Motor neuron (in vitro differentiated cells): ENCODE data around the gene RBM4B. TPM values are rescaled to one million over a fixed set of nuclear protein-coding genes. Genes with fewer than 3 reads are reported as not detected.
"Not testable (repeated sequence)": the region's sequence is repeated elsewhere in the genome, so short reads cannot be mapped to it uniquely, and the experiment has no call there.

Source experiments
- ATAC-seq, 8 experiments: fragments of 200-7000 bp; cut with Tn5 transposase; replicated peaks in 6 of 8; 2 replicates each; pipeline ENCODE4 v1.8.0; 2021; ENCODE audit warnings: mild to moderate bottlenecking in 8 of 8, moderate library complexity in 8 of 8
- H3K27ac ChIP-seq, 2 donors: fragments of 250-450 bp; sonication (Bioruptor Pico); 2 replicates each; pipeline ENCODE4 v1.9.0; 2021; ENCODE audit warnings: antibody characterized with exemption in 2 of 2, mild to moderate bottlenecking in 2 of 2, moderate library complexity in 1 of 2
- H3K4me1 ChIP-seq, 2 donors: fragments of 250-450 bp; sonication (Bioruptor Pico); replicated peaks in 1 of 2; 2 replicates each; pipeline ENCODE4 v1.6.1; 2021; ENCODE audit warnings: antibody characterized with exemption in 2 of 2, mild to moderate bottlenecking in 2 of 2, moderate library complexity in 1 of 2
- H3K4me3 ChIP-seq, 5 donors: fragments of 250-450 bp; sonication (Bioruptor Pico); 2 replicates each; pipeline ENCODE4 v1.9.0; 2021; ENCODE audit warnings: antibody characterized with exemption in 5 of 5, mild to moderate bottlenecking in 5 of 5, moderate library complexity in 4 of 5
- WGBS, 10 experiments: fragments of 450-650 bp; shearing (Covaris generic); methylation state at CpG; one replicate each; pipeline ENCODE4 v1.0.0; 2022; 5-methylcytosine and 5-hydroxymethylcytosine counted together
- in situ Hi-C, 9 experiments: fragments of 400-800 bp; cut with MboI; loops; one replicate each; pipeline ENCODE4 v1.15.0; 2021; ENCODE audit warnings: low sequenced_read_pairs in 9 of 9, low pct_unique_long_range_greater_than_20kb in 2 of 9; ENCODE audit not compliant: unreplicated experiment in 9 of 9
- total RNA-seq, 8 experiments: library from RNA; unstranded; fragments of 300-600 nt; gene quantifications; 2 replicates each; pipeline versions ENCODE4 v1.2.3 to v1.2.4, GENCODE V29; 2022

Gene RBM4B
- total RNA-seq, 8 experiments from 2014 or later: 14.9 to 59.5 (median 47.7) TPM

DNA sequence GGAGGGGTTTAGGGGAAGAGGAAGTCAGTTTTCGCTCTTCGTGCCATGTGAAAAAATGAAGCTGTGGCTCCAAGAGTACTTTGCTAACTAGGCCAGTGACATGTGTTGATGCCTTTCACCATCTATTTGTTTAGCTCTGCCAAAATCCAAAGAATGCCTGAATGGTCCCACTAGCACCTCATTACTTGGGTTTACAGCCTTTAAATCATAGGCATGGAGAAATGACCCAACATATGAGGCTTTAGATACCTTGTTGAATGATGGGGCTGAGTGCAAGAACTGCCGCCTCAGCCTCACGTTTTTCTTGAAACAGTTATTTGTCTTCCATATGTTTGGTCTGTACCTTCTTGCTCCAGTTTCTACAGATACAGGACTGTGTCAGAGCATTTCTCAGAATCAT, 30.9 kb downstream of the RBM4B start:
- no peak for ATAC-seq
- WGBS, 10 experiments: 86 to 100% (median 99%) methylated on average over 1 to 4 of the region's 4 CpGs
- in situ Hi-C loops: no loop called here
- Histone ChIP-seq H3K4me3 (no peak overlapping the region), H3K27ac (no peak overlapping the region), H3K4me1 (peaks cover 32 to 43% of the 10 kb centered on the region in 2 donors)

DNA sequence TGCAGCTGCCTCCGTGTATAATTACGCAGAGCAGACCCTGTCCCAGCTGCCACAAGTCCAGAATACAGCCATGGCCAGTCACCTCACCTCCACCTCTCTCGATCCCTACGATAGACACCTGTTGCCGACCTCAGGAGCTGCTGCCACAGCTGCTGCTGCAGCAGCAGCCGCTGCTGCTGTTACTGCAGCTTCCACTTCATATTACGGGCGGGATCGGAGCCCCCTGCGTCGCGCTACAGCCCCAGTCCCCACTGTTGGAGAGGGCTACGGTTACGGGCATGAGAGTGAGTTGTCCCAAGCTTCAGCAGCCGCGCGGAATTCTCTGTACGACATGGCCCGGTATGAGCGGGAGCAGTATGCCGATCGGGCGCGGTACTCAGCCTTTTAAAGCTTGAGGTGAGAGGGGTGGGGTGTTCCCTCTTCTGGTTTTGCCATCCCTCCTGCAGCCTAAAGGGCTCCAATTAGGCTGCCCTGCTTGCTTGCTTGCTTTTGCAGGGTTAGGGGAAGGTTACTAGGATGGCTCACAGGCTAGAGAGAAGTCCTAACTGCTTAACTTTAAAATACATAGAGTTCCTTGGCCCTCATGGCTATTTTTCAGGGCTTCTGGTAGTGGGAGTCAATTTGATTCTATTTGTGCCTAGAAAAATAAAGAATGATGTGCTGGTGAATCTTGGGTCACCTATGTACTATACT, 33.8 kb downstream of the RBM4B start:
- in situ Hi-C loops: no loop called here
- 80 to 99% (median 97%) methylated on average over 2 to 12 of the region's 24 CpGs; no CpG with 5 or more reads in 7 of the 10 experiments for WGBS, 10 experiments
- peaks cover 53 to 55% of the 10 kb centered on the region in 2 donors for H3K4me1 ChIP-seq
- no peak overlapping the region for H3K27ac ChIP-seq
- no peak overlapping the region for H3K4me3 ChIP-seq
- no peak for ATAC-seq

DNA sequence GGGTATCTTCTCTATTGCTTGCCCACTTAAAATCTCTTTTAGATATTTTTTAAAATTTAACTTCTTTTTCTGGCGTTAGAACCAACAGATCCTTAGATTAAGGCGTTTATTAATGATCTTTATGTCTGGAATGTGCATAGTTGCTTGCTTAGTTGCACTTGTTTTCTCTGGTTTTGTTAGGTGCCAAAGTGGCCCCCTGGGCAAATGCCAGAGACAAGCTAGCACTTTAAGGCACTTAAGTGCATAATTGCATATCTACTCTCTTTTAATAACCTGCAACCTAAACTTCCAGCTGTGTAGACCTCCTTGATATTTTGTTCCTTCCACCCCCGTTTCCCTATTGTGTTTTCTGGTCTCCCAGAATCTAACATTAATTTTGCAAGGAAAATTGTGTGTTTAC, 35.9 kb downstream of the RBM4B start:
- H3K4me3 ChIP-seq: peak overlapping the region; percentile 18 to 97 (median 80)

DNA sequence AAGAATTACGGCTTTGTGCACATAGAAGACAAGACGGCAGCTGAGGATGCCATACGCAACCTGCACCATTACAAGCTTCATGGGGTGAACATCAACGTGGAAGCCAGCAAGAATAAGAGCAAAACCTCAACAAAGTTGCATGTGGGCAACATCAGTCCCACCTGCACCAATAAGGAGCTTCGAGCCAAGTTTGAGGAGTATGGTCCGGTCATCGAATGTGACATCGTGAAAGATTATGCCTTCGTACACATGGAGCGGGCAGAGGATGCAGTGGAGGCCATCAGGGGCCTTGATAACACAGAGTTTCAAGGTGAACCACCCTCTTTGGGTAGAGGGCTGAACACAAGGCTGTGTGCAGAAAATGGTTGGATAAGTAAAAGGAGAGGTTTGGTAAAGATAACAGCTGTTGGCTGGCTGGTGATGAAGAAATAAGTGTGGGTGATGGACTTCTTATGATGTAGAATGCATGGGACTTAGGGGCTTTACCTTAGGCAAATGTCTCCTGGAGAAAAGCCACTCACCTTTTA, 37.8 kb downstream of the RBM4B start:
- WGBS, 10 experiments: 63 to 65% methylated on average over 3 to 4 of the region's 10 CpGs; no CpG with 5 or more reads in 8 of the 10 experiments

More for the DNA sequence above, 35.9 kb downstream of the RBM4B start:
- H3K27ac ChIP-seq: no peak overlapping the region
- WGBS, 10 experiments: 0 to 65% (median 33%) methylated on average over 1 to 3 of the region's 3 CpGs; no CpG with 5 or more reads in 1 of the 10 experiments
- ATAC-seq: no peak
- H3K4me1 ChIP-seq: peaks cover 62% of the 10 kb centered on the region in 2 donors
- in situ Hi-C loops: no loop called here

DNA sequence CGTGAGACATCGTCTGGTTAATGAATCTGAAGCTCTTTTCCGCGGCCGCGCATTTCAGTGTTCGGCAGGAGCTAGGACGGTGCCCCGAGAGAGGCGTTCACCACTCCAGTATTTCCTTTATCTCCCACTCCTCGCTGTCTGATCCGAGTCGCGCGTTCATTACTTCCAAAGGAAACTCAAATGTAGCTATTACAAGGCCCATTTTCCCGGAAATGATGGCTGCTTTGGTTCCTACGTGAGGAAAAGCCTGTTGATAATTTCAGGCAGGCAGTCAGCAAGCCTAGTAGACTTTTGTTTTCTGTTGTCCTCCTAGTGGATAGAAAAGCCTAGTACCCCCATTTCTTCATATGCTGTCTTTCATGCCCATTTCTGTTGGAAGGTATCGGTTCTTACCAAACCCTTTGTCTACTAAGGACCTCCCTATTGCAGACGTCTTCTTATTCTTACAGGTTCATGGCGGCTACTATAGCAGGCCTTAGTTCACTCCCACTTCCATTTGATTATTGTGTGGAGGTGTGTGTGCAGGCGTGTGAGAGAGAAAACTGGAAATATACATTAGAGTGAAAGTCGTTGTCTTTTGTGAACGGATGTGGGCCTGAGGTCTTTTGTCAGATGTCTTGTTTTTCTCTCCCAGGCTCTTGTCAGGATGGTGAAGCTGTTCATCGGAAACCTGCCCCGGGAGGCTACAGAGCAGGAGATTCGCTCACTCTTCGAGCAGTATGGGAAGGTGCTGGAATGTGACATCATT, 38.4 kb downstream of the RBM4B start:
- Histone ChIP-seq H3K4me1 (peaks cover 43 to 51% of the 10 kb centered on the region in 2 donors), H3K4me3 (peak overlapping the region; percentile 69 to 97 (median 89)), H3K27ac (peak overlapping the region; percentile 97 to 98)
- 0 to 40% (median 0%) methylated on average over 1 to 17 of the region's 27 CpGs; no CpG with 5 or more reads in 1 of the 10 experiments for WGBS, 10 experiments
- peak in 3 of 8 experiments; percentile 0 to 3 (median 1) for ATAC-seq
- in situ Hi-C loops: no loop called here

More for the DNA sequence above, 37.8 kb downstream of the RBM4B start:
- peak overlapping the region; percentile 69 to 97 (median 89) for H3K4me3 ChIP-seq
- peak overlapping the region in 1 of 2 donors; percentile 97 for H3K27ac ChIP-seq
- ATAC-seq, in situ Hi-C loops: not testable (repeated sequence)
- peaks cover 49 to 57% of the 10 kb centered on the region in 2 donors for H3K4me1 ChIP-seq

DNA sequence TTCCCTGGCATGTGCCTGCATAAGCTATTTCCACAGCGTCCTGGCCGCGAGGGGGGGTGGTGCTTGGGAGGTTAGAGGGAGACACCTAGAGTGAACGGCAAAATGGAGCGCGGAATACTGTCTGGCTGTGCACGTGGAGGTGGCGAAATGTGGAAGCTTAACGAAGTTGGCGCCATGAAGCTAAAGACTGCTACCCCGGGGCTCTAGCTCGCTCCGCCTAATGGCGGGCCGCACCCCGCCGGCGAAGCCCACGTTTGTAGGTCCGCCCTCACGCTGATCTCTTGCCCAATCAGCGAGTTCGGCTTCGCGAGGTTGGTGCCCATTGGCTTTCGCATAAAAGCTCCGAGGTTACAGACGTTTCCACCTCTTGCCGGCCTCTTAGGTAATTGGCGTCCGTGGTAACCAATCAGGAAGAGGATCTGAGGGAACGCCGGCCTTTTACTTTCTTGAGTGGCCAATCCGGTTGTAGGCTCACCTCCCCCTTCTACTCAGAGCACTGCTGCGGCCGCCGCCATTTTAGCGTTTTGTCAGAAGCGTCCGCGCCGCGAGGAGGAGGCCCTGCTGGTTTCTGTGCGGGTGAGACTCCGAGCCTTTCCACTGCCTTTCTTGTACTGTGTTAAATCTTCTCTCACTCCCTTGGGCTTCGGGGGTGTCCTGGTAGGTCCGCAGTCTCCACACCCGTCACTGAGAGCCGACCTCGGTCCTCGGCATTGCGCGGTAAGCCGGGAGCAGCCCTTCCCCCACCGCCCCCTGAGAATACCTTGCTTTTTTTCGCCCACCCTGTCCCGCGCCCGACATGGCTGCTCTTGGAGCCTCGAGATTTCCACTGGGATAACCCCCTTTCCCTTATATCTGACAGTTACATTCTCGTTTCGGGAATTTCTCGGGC, 39.3 kb downstream of the RBM4B start, which contains the start of gene RBM4:
TSS of gene RBM4 (plus strand) at position 527 of the 889 bp plus-strand sequence. CDS start 1,009 bp downstream, outside the sequence.
- Histone ChIP-seq H3K4me1 (peaks cover 35 to 43% of the 10 kb centered on the region in 2 donors), H3K4me3 (peak within 1 kb of the TSS; percentile 69 to 97 (median 89)), H3K27ac (peak within 1 kb of the TSS; percentile 97 to 98)
- peak; percentile 92 to 97 (median 94) for ATAC-seq
- WGBS, 10 experiments: 0 to 3% (median 0%) methylated on average over 2 to 31 of the region's 63 CpGs; no CpG with 5 or more reads in 2 of the 10 experiments
- in situ Hi-C loops: no loop called here

DNA sequence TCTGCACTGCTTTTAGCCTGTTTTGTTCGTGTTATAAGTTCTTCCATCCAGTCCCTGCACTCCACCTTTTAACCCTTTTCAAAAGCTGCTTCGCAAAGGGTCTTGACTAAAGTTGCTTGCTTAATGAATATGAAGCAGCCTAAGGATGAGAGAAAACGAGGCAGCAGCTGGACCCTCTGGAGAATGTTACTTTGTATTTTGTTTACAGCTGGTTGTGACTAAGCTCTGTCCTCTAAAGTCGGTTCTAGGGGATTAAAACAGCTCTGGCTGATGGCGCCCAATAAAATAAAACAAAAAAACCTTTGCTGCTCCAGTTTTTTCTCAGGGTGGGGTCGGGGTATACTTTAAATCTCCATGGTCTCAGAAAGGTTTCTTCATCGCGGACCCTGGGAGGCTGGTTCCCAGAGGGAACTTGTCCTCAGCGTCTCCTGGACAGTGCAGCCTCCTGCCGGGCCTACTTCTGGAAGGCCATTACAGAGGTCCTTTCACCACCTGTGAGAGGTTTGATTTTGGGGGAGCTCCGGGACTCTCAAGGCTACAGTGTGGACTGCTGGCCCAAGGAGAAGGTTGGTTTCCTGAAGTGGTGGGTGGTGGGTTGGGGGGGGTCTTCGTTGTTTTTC, 40.0 kb downstream of the RBM4B start:
- H3K4me1 ChIP-seq: peaks cover 27 to 38% of the 10 kb centered on the region in 2 donors
- ATAC-seq: peak in 6 of 8 experiments; percentile 2 to 15 (median 9)
- in situ Hi-C loops: no loop called here
- H3K27ac ChIP-seq: peak overlapping the region; percentile 63 to 80
- peak overlapping the region; percentile 29 to 97 (median 36) for H3K4me3 ChIP-seq
- 30 to 100% (median 61%) methylated on average over 2 to 10 of the region's 12 CpGs for WGBS, 10 experiments

DNA sequence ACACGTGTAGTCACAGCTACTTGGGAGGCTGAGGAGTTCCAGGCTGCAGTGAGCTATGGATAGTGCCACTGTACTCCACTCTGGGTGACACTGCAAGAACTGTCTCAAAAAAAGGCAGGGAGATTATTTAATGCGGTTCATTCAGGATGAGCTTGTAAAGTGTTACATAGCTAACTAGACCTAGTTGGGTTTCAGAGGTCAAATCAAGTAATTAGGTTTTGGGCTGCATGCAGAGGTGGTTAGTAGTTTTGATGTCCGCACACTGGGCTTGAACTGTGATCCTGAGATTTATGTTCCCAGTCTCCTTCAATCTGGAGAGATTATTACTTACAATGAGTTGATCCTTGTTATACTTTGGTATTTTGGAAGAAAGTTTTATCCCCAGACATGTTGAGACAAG, 41.3 kb downstream of the RBM4B start:
- no peak for ATAC-seq
- in situ Hi-C loops: no loop called here
- Histone ChIP-seq H3K4me3 (no peak overlapping the region), H3K27ac (no peak overlapping the region), H3K4me1 (peaks cover 17 to 25% of the 10 kb centered on the region in 2 donors)
- WGBS, 10 experiments: 80 to 100% (median 100%) methylated on average over 1 to 3 of the region's 3 CpGs; no CpG with 5 or more reads in 1 of the 10 experiments

DNA sequence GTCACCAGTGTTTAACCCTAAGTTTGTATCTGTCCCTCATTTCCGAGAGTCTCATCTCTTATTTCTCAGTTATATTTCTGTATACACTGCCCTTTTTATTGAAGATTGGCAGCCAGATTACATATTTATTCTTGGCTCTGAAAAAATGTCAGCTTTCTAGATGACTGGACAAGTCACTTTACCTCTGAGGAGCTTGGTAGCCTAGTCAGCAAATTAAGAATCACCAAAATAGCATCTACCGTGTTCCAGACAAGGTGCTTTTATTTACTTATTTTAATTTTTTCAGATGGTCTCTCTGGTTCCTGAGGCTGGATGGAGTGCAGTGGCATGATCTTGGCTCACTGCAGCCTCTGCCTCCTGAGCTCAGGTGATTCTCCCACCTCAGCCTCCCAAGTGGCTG, 44.7 kb downstream of the RBM4B start:
- peaks cover 7 to 9% of the 10 kb centered on the region in 2 donors for H3K4me1 ChIP-seq
- no peak overlapping the region for H3K4me3 ChIP-seq
- WGBS, 10 experiments: 73 to 100% (median 100%) methylated on average over 1 to 2 of the region's 2 CpGs; no CpG with 5 or more reads in 1 of the 10 experiments
- no peak overlapping the region for H3K27ac ChIP-seq
- no peak for ATAC-seq
- in situ Hi-C loops: no loop called here

DNA sequence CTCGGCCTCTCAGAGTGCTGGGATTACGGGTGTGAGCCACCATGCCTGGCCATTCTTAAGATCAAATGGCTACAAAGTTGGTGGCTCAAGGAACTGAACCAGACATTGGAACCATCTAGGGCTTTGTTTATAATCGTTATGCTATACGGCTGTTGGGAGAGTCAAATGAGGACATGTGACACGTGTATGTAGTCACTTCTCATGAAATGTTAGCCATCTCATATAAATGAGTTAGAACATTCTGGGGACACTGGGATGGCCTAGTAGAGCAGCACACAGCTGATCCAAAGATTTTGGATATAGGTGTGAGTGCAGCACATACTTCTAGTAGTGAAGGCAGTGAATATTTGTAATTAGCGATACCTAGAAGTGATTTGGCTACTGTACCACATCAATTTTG, 45.8 kb downstream of the RBM4B start:
- ATAC-seq: no peak
- in situ Hi-C loops: no loop called here
- no peaks in the 10 kb centered on the region for H3K4me1 ChIP-seq
- WGBS, 10 experiments: 80 to 100% (median 96%) methylated on average over 1 to 6 of the region's 6 CpGs; no CpG with 5 or more reads in 3 of the 10 experiments
- no peak overlapping the region for H3K4me3 ChIP-seq
- H3K27ac ChIP-seq: no peak overlapping the region

DNA sequence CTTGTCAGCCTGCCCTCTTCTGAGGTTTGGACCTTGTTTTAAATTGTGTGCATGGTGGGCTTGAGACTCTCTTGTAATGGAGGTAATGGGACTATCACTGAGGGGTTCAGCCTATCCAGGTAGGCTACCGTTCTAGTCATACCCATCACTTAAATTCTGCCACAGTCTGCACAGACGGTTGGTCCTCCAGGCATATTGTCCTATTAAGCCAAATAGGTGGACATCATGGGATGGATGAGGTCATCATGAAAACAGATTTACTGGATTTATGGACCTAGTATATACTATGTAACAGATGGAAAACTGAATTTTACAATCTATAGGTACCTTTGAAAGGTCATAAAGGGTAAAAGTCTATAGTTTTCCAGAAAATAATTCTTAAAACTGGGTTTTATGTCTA, 48.3 kb downstream of the RBM4B start:
- in situ Hi-C loops: no loop called here
- ATAC-seq: no peak
- 90 to 100% (median 100%) methylated on average over 1 to 2 of the region's 2 CpGs; no CpG with 5 or more reads in 7 of the 10 experiments for WGBS, 10 experiments
- no peak overlapping the region for H3K27ac ChIP-seq
- no peak overlapping the region for H3K4me3 ChIP-seq
- no peaks in the 10 kb centered on the region for H3K4me1 ChIP-seq
